ENCODE results near the gene SELENOM.

DNA sequence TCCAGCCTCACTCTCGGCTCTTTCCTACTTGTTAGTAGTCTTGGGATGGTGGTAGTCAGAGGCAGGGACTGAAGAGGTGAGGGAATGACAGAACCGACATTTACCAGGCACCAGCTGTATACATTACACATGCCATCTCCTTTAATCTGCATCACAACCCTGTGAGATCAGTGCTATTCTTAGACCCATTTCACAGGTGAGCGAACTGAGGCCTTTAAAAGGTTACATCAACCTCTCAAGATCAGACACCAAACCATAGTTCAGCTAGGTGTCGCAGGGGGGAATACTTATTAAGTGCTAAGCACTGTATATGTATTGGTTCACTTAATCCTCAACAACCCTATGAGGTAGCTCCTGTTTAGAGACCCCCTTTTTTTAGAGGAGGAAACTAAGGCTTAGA lies 27.3 kb upstream of the SELENOM start:
- TF ChIP-seq, protein P1, sequence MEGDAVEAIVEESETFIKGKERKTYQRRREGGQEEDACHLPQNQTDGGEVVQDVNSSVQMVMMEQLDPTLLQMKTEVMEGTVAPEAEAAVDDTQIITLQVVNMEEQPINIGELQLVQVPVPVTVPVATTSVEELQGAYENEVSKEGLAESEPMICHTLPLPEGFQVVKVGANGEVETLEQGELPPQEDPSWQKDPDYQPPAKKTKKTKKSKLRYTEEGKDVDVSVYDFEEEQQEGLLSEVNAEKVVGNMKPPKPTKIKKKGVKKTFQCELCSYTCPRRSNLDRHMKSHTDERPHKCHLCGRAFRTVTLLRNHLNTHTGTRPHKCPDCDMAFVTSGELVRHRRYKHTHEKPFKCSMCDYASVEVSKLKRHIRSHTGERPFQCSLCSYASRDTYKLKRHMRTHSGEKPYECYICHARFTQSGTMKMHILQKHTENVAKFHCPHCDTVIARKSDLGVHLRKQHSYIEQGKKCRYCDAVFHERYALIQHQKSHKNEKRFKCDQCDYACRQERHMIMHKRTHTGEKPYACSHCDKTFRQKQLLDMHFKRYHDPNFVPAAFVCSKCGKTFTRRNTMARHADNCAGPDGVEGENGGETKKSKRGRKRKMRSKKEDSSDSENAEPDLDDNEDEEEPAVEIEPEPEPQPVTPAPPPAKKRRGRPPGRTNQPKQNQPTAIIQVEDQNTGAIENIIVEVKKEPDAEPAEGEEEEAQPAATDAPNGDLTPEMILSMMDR (IDR thresholded peaks at IDR 0.05; ENCODE audit: control extremely low read depth in 1 of 3, insufficient read depth in 1 of 3, low read depth in 1 of 3, low read length in 3 of 3), result no peak
- TF ChIP-seq MAFK (IDR thresholded peaks at IDR 0.05; ENCODE audit: low read depth, low read length) (no peak), YY1 (IDR thresholded peaks at IDR 0.05; ENCODE audit: low read depth, low read length) (no peak), SIN3A (conservative IDR thresholded peaks at IDR 0.05 in 1 of 2, IDR thresholded peaks at IDR 0.05 in 1 of 2; ENCODE audit: low read depth in 1 of 2, low read length in 2 of 2) (no peak), POLR2A (IDR thresholded peaks at IDR 0.05; ENCODE audit: control extremely low read depth in 1 of 2, low read depth in 2 of 2, low read length in 2 of 2) (no peak), POLR2AphosphoS5 (IDR thresholded peaks at IDR 0.05; ENCODE audit: low read depth, low read length) (no peak), SP1 (IDR thresholded peaks at IDR 0.05; ENCODE audit: low read depth, low read length) (no peak), CHD1 (IDR thresholded peaks at IDR 0.05; ENCODE audit: low read depth, low read length) (no peak), EZH2 (IDR thresholded peaks at IDR 0.05; ENCODE audit: low read depth, low read length, severe bottlenecking) (no peak), HDAC6 (IDR thresholded peaks at IDR 0.05; ENCODE audit: low read depth, low read length) (no peak), CHD2 (IDR thresholded peaks at IDR 0.05; ENCODE audit: low read length) (no peak)
- TF ChIP-seq, protein P2, sequence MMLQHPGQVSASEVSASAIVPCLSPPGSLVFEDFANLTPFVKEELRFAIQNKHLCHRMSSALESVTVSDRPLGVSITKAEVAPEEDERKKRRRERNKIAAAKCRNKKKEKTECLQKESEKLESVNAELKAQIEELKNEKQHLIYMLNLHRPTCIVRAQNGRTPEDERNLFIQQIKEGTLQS (IDR thresholded peaks at IDR 0.05; ENCODE audit: insufficient read depth, low read depth, low read length), result no peak
